Nasal cavity respiratory epithelium epithelial cell of viscerocranial mucosa (primary cell): ENCODE results near the gene PARVA. TPM values are rescaled to one million over a fixed set of nuclear protein-coding genes. Genes with fewer than 3 reads are reported as not detected.

Experiments used
- total RNA-seq: library from RNA; depleted of rRNA; stranded (reverse); fragments of >200 nt; gene quantifications from 2 replicates; pipeline ENCODE4 v1.2.3, GENCODE V29; 2014

PARVA gene, protein sequence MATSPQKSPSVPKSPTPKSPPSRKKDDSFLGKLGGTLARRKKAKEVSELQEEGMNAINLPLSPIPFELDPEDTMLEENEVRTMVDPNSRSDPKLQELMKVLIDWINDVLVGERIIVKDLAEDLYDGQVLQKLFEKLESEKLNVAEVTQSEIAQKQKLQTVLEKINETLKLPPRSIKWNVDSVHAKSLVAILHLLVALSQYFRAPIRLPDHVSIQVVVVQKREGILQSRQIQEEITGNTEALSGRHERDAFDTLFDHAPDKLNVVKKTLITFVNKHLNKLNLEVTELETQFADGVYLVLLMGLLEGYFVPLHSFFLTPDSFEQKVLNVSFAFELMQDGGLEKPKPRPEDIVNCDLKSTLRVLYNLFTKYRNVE
- 9.9 and 21.5 TPM in 2 replicates for total RNA-seq

DNA sequence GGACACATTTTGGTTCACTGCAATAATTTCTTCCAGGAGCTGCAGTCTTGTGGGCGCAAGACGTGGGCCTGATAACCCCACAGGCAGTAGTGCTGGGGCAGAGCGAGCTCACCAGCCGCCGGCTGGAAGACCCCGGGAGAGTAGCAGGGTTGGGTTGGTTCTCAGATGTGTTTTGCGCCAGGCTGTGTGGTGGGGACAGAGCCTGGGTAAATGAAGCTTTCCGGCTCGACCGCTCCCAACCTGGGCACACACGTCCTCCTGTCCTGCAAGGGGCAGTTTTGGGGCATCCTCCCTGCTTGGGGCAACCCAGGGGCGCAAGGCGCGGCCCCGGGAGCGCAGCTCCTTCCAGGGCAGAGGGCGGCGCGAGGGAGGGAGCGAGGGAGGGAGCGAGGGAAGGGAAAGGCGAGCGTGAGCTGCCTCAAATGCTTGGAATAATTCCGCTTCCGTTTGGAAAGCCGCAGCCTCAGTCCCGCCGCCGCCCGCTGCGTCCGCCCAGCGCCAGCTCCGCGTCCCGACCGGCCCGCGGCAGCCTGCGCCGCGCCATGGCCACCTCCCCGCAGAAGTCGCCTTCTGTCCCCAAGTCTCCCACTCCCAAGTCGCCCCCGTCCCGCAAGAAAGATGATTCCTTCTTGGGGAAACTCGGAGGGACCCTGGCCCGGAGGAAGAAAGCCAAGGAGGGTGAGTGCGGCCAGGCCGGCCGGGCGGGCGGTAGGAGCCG, at the start of gene PARVA:
Gene PARVA, plus strand, starts transcription at position 466 of the 718 bp plus-strand sequence. Its CDS starts 77 bp downstream, at position 543.

